Mammary epithelial cell (primary cell): ENCODE results near the gene WDR33.

ENCODE experiments used
- EZH2 ChIP-seq: IDR thresholded peaks from 2 replicates; pipeline ENCODE4 v1.6.1; 2012; ENCODE audit warnings: low read length, inconsistent platforms, borderline replicate concordance
- TF ChIP-seq, protein P1 (sequence below), 2 donors: IDR thresholded peaks in 1 of 2; conservative IDR thresholded peaks in 1 of 2; 2 replicates each; pipeline ENCODE4 v1.5.1; 2011 to 2012; ENCODE audit warnings: inconsistent platforms in 2 of 2, low read length in 2 of 2, mild to moderate bottlenecking in 2 of 2, control low read depth in 1 of 2, low read depth in 1 of 2; ENCODE audit not compliant: insufficient read depth in 1 of 2; ENCODE audit errors: extremely low read depth in 1 of 2

DNA sequence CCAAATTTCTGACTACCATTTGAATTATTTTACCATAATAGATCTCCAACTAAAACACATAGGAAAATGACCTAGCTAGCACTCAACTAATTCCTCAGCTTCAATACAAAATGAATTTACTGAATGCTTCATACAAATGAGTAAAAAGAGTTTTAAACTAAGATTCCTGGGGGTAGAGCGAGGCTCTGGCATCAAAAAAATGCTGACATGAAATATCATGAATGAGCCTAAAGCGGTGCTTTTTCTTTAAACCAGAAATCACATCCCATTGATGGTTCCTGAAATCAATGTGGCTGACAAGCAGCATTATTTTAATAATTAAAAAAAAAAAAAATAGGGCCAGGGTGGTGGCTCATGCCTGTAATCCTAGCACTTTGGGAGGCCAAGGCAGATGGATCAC is 32.1 kb downstream of the WDR33 start:
- TF ChIP-seq, protein P1, sequence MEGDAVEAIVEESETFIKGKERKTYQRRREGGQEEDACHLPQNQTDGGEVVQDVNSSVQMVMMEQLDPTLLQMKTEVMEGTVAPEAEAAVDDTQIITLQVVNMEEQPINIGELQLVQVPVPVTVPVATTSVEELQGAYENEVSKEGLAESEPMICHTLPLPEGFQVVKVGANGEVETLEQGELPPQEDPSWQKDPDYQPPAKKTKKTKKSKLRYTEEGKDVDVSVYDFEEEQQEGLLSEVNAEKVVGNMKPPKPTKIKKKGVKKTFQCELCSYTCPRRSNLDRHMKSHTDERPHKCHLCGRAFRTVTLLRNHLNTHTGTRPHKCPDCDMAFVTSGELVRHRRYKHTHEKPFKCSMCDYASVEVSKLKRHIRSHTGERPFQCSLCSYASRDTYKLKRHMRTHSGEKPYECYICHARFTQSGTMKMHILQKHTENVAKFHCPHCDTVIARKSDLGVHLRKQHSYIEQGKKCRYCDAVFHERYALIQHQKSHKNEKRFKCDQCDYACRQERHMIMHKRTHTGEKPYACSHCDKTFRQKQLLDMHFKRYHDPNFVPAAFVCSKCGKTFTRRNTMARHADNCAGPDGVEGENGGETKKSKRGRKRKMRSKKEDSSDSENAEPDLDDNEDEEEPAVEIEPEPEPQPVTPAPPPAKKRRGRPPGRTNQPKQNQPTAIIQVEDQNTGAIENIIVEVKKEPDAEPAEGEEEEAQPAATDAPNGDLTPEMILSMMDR (conservative IDR thresholded peaks at IDR 0.05 in 1 of 2, IDR thresholded peaks at IDR 0.05 in 1 of 2; ENCODE audit: extremely low read depth in 1 of 2, insufficient read depth in 1 of 2, low read depth in 1 of 2, low read length in 2 of 2) = no peak
- TF ChIP-seq EZH2 = no peak
